IMR-90 (cell line): ENCODE results near the gene SPAG7. TPM values are rescaled to one million over a fixed set of nuclear protein-coding genes. Genes with fewer than 3 reads are reported as not detected.

Experiments used
- ATAC-seq: fragments of 200-7000 bp; cut with Tn5 transposase; 2 replicates; pipeline ENCODE4 v1.9.1; 2020; ENCODE audit warnings: low read depth, mild to moderate bottlenecking, moderate library complexity
- BruUV-seq: library from RNA; stranded (reverse); fragments of 400-500 nt; replicated peaks from 2 replicates; lab custom pipeline; 2021; lab: Mats Ljungman, UMichigan
- CTCF ChIA-PET: fragments of 300-600 bp; formaldehyde crosslinking; extraction: SDS; loops from one replicate; lab custom pipeline; 2021; ENCODE audit warnings: antibody characterized with exemption; lab: Yijun Ruan, JAX
- POLR2A ChIA-PET: fragments of 300-600 bp; sonication (Branson Sonifier 250); formaldehyde crosslinking; loops from one replicate; lab custom pipeline; 2022; ENCODE audit warnings: antibody characterized with exemption; ENCODE audit not compliant: unreplicated experiment; lab: Charles Lee
- DNase-seq: peaks from one replicate; pipeline ENCODE4 v3.0.0; 2013
- H2AFZ ChIP-seq: replicated peaks from 2 replicates; pipeline ENCODE3; 2013; ENCODE audit warnings: low read length, mild to moderate bottlenecking; ENCODE audit not compliant: poor library complexity
- H2AK5ac ChIP-seq: 2 replicates; pipeline ENCODE4 v1.6.1; 2013; ENCODE audit warnings: low read depth, low read length, inconsistent platforms
- H2AK9ac ChIP-seq: replicated peaks from 2 replicates; pipeline ENCODE3; 2013; ENCODE audit warnings: mild to moderate bottlenecking, low read depth, low read length, moderate library complexity; ENCODE audit not compliant: poor library complexity
- H2BK120ac ChIP-seq: 2 replicates; pipeline ENCODE4 v1.6.1; 2013; ENCODE audit warnings: low read depth, low read length, inconsistent platforms
- H2BK15ac ChIP-seq: 3 replicates; pipeline ENCODE4 v1.6.1; 2013; ENCODE audit warnings: low read depth, low read length, inconsistent platforms
- H2BK20ac ChIP-seq: 2 replicates; pipeline ENCODE4 v1.6.1; 2013; ENCODE audit warnings: low read depth, mild to moderate bottlenecking, inconsistent platforms, low read length, moderate library complexity
- H2BK5ac ChIP-seq: 2 replicates; pipeline ENCODE4 v1.6.1; 2013; ENCODE audit warnings: mild to moderate bottlenecking, low read depth, low read length, inconsistent platforms; ENCODE audit not compliant: poor library complexity, severe bottlenecking
- H3K14ac ChIP-seq: replicated peaks from 2 replicates; pipeline ENCODE4 v1.6.1; 2013; ENCODE audit warnings: low read depth, low read length, inconsistent platforms
- H3K18ac ChIP-seq: 2 replicates; pipeline ENCODE4 v1.6.1; 2013; ENCODE audit warnings: low read depth, low read length, control low read depth
- H3K23ac ChIP-seq: 2 replicates; pipeline ENCODE4 v1.6.1; 2013; ENCODE audit warnings: low read depth, low read length, inconsistent platforms
- H3K27ac ChIP-seq: 2 replicates; pipeline ENCODE4 v1.5.1; 2013; ENCODE audit warnings: mild to moderate bottlenecking, control low read depth, low read length; ENCODE audit not compliant: insufficient read depth
- H3K27me3 ChIP-seq: 2 replicates; pipeline ENCODE4 v1.6.1; 2013; ENCODE audit warnings: low read length; ENCODE audit not compliant: control insufficient read depth, insufficient read depth
- H3K36me3 ChIP-seq: 2 replicates; pipeline ENCODE4 v1.6.1; 2013; ENCODE audit warnings: low read length, mixed read lengths; ENCODE audit not compliant: control insufficient read depth, insufficient read depth
- H3K4ac ChIP-seq: 2 replicates; pipeline ENCODE4 v1.6.1; 2013; ENCODE audit warnings: low read depth, low read length, inconsistent platforms
- H3K4me1 ChIP-seq: 2 replicates; pipeline ENCODE4 v1.6.1; 2013; ENCODE audit warnings: low read length, mixed read lengths; ENCODE audit not compliant: control insufficient read depth, insufficient read depth
- H3K4me2 ChIP-seq: 2 replicates; pipeline ENCODE4 v1.6.1; 2013; ENCODE audit warnings: low read depth, mild to moderate bottlenecking, control low read depth, low read length, moderate library complexity
- H3K4me3 ChIP-seq: 2 replicates; pipeline ENCODE4 v1.5.1; 2013; ENCODE audit warnings: low read depth, mild to moderate bottlenecking, control low read depth, low read length, moderate library complexity; ENCODE audit not compliant: insufficient read depth
- H3K56ac ChIP-seq: 2 replicates; pipeline ENCODE4 v1.6.1; 2013; ENCODE audit warnings: low read length, inconsistent platforms; ENCODE audit not compliant: insufficient read depth; ENCODE audit errors: extremely low read depth
- H3K79me1 ChIP-seq, 2 experiments: 2 replicates each; pipeline ENCODE4 v1.6.1; 2013; ENCODE audit warnings: low read length in 2 of 2, inconsistent platforms in 1 of 2, low read depth in 1 of 2
- H3K9ac ChIP-seq: 2 replicates; pipeline ENCODE4 v1.6.1; 2013; ENCODE audit warnings: low read depth, low read length, control low read depth
- H3K9me1 ChIP-seq: 2 replicates; pipeline ENCODE4 v1.6.1; 2013; ENCODE audit warnings: low read length, inconsistent platforms; ENCODE audit not compliant: insufficient read depth
- H3K9me3 ChIP-seq: 2 replicates; pipeline ENCODE4 v1.6.1; 2013; ENCODE audit warnings: low read length; ENCODE audit not compliant: control insufficient read depth, insufficient read depth
- H4K20me1 ChIP-seq: 2 replicates; pipeline ENCODE4 v1.6.1; 2013; ENCODE audit warnings: low read length, inconsistent platforms; ENCODE audit not compliant: insufficient read depth
- H4K5ac ChIP-seq: 2 replicates; pipeline ENCODE4 v1.6.1; 2013; ENCODE audit warnings: mild to moderate bottlenecking, low read depth, low read length, control low read depth
- H4K8ac ChIP-seq, 2 experiments: 2 replicates each; pipeline ENCODE4 v1.6.1; 2013; ENCODE audit warnings: low read depth in 2 of 2, low read length in 2 of 2, control low read depth in 1 of 2, inconsistent platforms in 1 of 2
- H4K91ac ChIP-seq: 2 replicates; pipeline ENCODE4 v1.6.1; 2013; ENCODE audit warnings: low read depth, low read length, inconsistent platforms; ENCODE audit not compliant: insufficient read depth
- BHLHE40 ChIP-seq: fragments of 150-350 bp; IDR thresholded peaks from 2 replicates; pipeline ENCODE4 v1.6.1; 2016; ENCODE audit warnings: mild to moderate bottlenecking, low read depth, low read length
- CEBPB ChIP-seq: IDR thresholded peaks from 2 replicates; pipeline ENCODE4 v1.6.1; 2012; ENCODE audit warnings: low read depth, low read length, improper control_type of control experiment
- CHD1 ChIP-seq: IDR thresholded peaks from 2 replicates; pipeline ENCODE4 v1.6.1; 2012; ENCODE audit warnings: low read depth, low read length, improper control_type of control experiment
- CTCF ChIP-seq: conservative IDR thresholded peaks from 2 replicates; pipeline ENCODE4 v1.5.1; 2012; ENCODE audit warnings: mild to moderate bottlenecking, low read depth, low read length, improper control_type of control experiment
- ELK1 ChIP-seq: fragments of 150-350 bp; IDR thresholded peaks from 2 replicates; pipeline ENCODE4 v1.6.1; 2016; ENCODE audit warnings: low read depth, mild to moderate bottlenecking, low read length, moderate library complexity, borderline replicate concordance
- FOS ChIP-seq: fragments of 150-350 bp; IDR thresholded peaks from 2 replicates; pipeline ENCODE4 v1.6.1; 2016; ENCODE audit warnings: low read depth, low read length
- MAFK ChIP-seq: IDR thresholded peaks from 2 replicates; pipeline ENCODE4 v1.6.1; 2012; ENCODE audit warnings: low read depth, low read length, improper control_type of control experiment
- MAZ ChIP-seq: IDR thresholded peaks from 2 replicates; pipeline ENCODE4 v1.6.1; 2012; ENCODE audit warnings: low read depth, mild to moderate bottlenecking, low read length, improper control_type of control experiment, moderate library complexity, borderline replicate concordance
- MXI1 ChIP-seq: IDR thresholded peaks from 2 replicates; pipeline ENCODE4 v1.6.1; 2012; ENCODE audit warnings: low read depth, mild to moderate bottlenecking, low read length, moderate library complexity, borderline replicate concordance
- NFE2L2 ChIP-seq: fragments of 150-350 bp; IDR thresholded peaks from 2 replicates; pipeline ENCODE4 v1.6.1; 2016; ENCODE audit warnings: low read depth, mild to moderate bottlenecking, low read length
- POLR2A ChIP-seq: IDR thresholded peaks from 2 replicates; pipeline ENCODE4 v1.6.1; 2012; ENCODE audit warnings: mild to moderate bottlenecking, low read depth, low read length
- RAD21 ChIP-seq: IDR thresholded peaks from 2 replicates; pipeline ENCODE4 v1.6.1; 2012; ENCODE audit warnings: low read length, improper control_type of control experiment
- RCOR1 ChIP-seq: IDR thresholded peaks from 2 replicates; pipeline ENCODE4 v1.6.1; 2012; ENCODE audit warnings: mild to moderate bottlenecking, low read length, improper control_type of control experiment; ENCODE audit not compliant: insufficient replicate concordance
- RFX5 ChIP-seq: IDR thresholded peaks from 2 replicates; pipeline ENCODE4 v1.8.0; 2012; ENCODE audit warnings: low read depth, mild to moderate bottlenecking, low read length, moderate library complexity
- SMC3 ChIP-seq: fragments of 150-350 bp; IDR thresholded peaks from 2 replicates; pipeline ENCODE4 v1.6.1; 2016; ENCODE audit warnings: low read depth, mild to moderate bottlenecking, antibody characterized with exemption, low read length, moderate library complexity
- USF2 ChIP-seq: fragments of 150-350 bp; IDR thresholded peaks from 2 replicates; pipeline ENCODE4 v1.6.1; 2017; ENCODE audit warnings: mild to moderate bottlenecking, antibody characterized with exemption, low read length, low read depth
- WGBS, 2 experiments: methylation state at CpG; one replicate each; pipeline versions ENCODE4 v1.1.5 to v1.1.7; 2013; ENCODE audit warnings: missing lambda C conversion rate in 2 of 2; ENCODE audit not compliant: insufficient read length in 1 of 2; ENCODE audit errors: extremely low coverage in 2 of 2; 5-methylcytosine and 5-hydroxymethylcytosine counted together
- dilution Hi-C: fragments of 300-500 bp; cut with HindIII; formaldehyde crosslinking; loops from one replicate; pipeline ENCODE4 v1.14.3; 2018; ENCODE audit warnings: low sequenced_read_pairs; ENCODE audit not compliant: unreplicated experiment
- in situ Hi-C: fragments of 300-500 bp; cut with MboI; formaldehyde crosslinking; loops from 3 replicates; pipeline ENCODE4 v1.14.3; 2019; ENCODE audit warnings: low sequenced_read_pairs, inconsistent platforms, mixed read lengths
- intact Hi-C: fragments of 100-400 bp; cut with micrococcal nuclease; formaldehyde crosslinking; loops from 2 replicates; pipeline ENCODE4 v1.10.0; 2022
- polyA plus RNA-seq, 3 experiments: library from polyadenylated mRNA; depleted of rRNA; stranded (reverse); fragments of >200 nt; gene quantifications; 2 replicates each; pipeline ENCODE4 v1.2.3, GENCODE V29; 2012; ENCODE audit warnings: low replicate concordance in 1 of 3
- total RNA-seq: library from RNA; depleted of rRNA; stranded (reverse); fragments of >200 nt; gene quantifications from 2 replicates; pipeline ENCODE4 v1.2.3, GENCODE V29; 2012

SPAG7 gene
- total and polyA plus RNA-seq, 2 of the 4 experiments (the other 2 are of a cell fraction), result 50.2 to 108 TPM

GRCh38 chr17:4974115-4974670, 6.6 kb upstream of the SPAG7 start:
- ATAC-seq, result no peak
- peak overlapping the region; percentile 17 for H2AK9ac ChIP-seq
- no peak overlapping the region for H3K4ac ChIP-seq
- no peak overlapping the region for H3K4me3 ChIP-seq
- no TSS peak for BruUV-seq
- H3K27ac ChIP-seq, result no peak overlapping the region
- no peak overlapping the region for H2AFZ ChIP-seq
- no peak overlapping the region for H4K8ac ChIP-seq
- no peak overlapping the region for H4K91ac ChIP-seq
- in situ Hi-C loops (no loop called here), dilution Hi-C loops (no loop called here), intact Hi-C loops (no loop called here)
- DNase-seq, result no peak
- peaks cover 6% of the 10 kb centered on the region; the same call in 1 of the 2 replicates for H4K20me1 ChIP-seq
- H3K18ac ChIP-seq, result no peak overlapping the region
- ChIA-PET CTCF (no interaction called here), POLR2A (no interaction called here)
- H2BK120ac ChIP-seq, result no peak overlapping the region
- no peak overlapping the region for H4K5ac ChIP-seq
- H3K9ac ChIP-seq, result no peak overlapping the region
- WGBS, 2 experiments, result no CpG with 5 or more reads among the region's 9 CpGs
- H3K9me1 ChIP-seq, result peaks cover 29% of the 10 kb centered on the region
- H3K36me3 ChIP-seq, result peaks cover 54% of the 10 kb centered on the region
- H2BK20ac ChIP-seq, result no peak overlapping the region
- TF ChIP-seq CEBPB (no peak), RFX5 (no peak), USF2 (no peak), POLR2A (no peak), CTCF (no peak), RAD21 (no peak), FOS (no peak), SMC3 (no peak), RCOR1 (no peak), MXI1 (no peak), CHD1 (no peak), ELK1 (no peak), MAFK (no peak), NFE2L2 (no peak), BHLHE40 (no peak), MAZ (no peak)
- no peak overlapping the region for H2AK5ac ChIP-seq
- H3K23ac ChIP-seq, result no peak overlapping the region
- H3K27me3 ChIP-seq, result no peaks in the 10 kb centered on the region
- H2BK5ac ChIP-seq, result no peak overlapping the region
- no peak overlapping the region for H3K56ac ChIP-seq
- H3K79me1 ChIP-seq, result peaks cover 10 to 54% of the 10 kb centered on the region in 2 experiments; a peak in 2 of 4 replicates
- H3K4me2 ChIP-seq, result no peak overlapping the region
- H3K14ac ChIP-seq, result no peak overlapping the region
- no peaks in the 10 kb centered on the region for H3K9me3 ChIP-seq
- H3K4me1 ChIP-seq, result peaks cover 10% of the 10 kb centered on the region
- no peak overlapping the region for H2BK15ac ChIP-seq
